Measurements from ENCODE around the gene TIMM13.
A peak's percentile ranks its signal among the peaks of the same experiment; 100 is the strongest.
"Not testable (repeated sequence)": the region's sequence is repeated elsewhere in the genome, so short reads cannot be mapped to it uniquely, and the experiment has no call there.

The TIMM13 gene

GRCh38 chr19:2427429-2428320 lies at the start of gene TIMM13:
TIMM13 (minus strand) TSS chr19:2427586; CDS start chr19:2427533, 53 bp downstream.
- peak; percentile 92 for DNase-seq

GRCh38 chr19:2476451-2477140 lies 49.2 kb upstream of the TIMM13 start:
- DNase-seq, result peak; percentile 81

- peak; percentile 93 for DNase-seq
Observed at GRCh38 chr19:2475702-2476450, 48.5 kb upstream of the TIMM13 start, which contains the start of gene GADD45B. GADD45B (plus strand) TSS chr19:2476127; CDS start chr19:2476359, 232 bp downstream.

GRCh38 chr19:2475018-2475701 lies 47.8 kb upstream of the TIMM13 start:
- peak; percentile 72 for DNase-seq

- DNase-seq, result peak; percentile 91
Observed at GRCh38 chr19:2474232-2475017, 47.0 kb upstream of the TIMM13 start.

GRCh38 chr19:2469915-2470200 lies 42.5 kb upstream of the TIMM13 start:
- DNase-seq, result not testable (repeated sequence)

- no peak for DNase-seq
Observed at GRCh38 chr19:2469102-2469914, 41.9 kb upstream of the TIMM13 start.

GRCh38 chr19:2468596-2468995 lies 41.2 kb upstream of the TIMM13 start:
- DNase-seq, result no peak

GRCh38 chr19:2464389-2464788 lies 37.0 kb upstream of the TIMM13 start:
- no peak for DNase-seq

- DNase-seq, result not testable (repeated sequence)
Observed at GRCh38 chr19:2463694-2464093, 36.3 kb upstream of the TIMM13 start.

- no peak for DNase-seq
Observed at GRCh38 chr19:2462635-2463421, 35.4 kb upstream of the TIMM13 start.

- DNase-seq, result peak; percentile 52
Observed at GRCh38 chr19:2461751-2462634, 34.6 kb upstream of the TIMM13 start.

- DNase-seq, result no peak
Observed at GRCh38 chr19:2460245-2460644, 32.9 kb upstream of the TIMM13 start.

- DNase-seq, result not testable (repeated sequence)
Observed at GRCh38 chr19:2458776-2459175, 31.4 kb upstream of the TIMM13 start.

- DNase-seq, result no peak
Observed at GRCh38 chr19:2458054-2458453, 30.7 kb upstream of the TIMM13 start.

GRCh38 chr19:2457394-2458037 lies 30.1 kb upstream of the TIMM13 start:
- no peak for DNase-seq

GRCh38 chr19:2455851-2456570 lies 28.6 kb upstream of the TIMM13 start:
- peak; percentile 42 for DNase-seq

Data from stimulated activated naive CD4-positive, alpha-beta T cell treated with Interleukin-2 at 50 U/mL for 16 hours (primary cell).